Thyroid gland (tissue), 4 donors: ENCODE measurements around the gene ITGB2.

Experiments used
- CTCF ChIP-seq, 6 experiments: fragments of 200-600 bp in 3 of 6; fragments of 450-650 bp in 3 of 6; sonication (generic) in 3 of 6; IDR thresholded peaks; one replicate each; pipeline ENCODE4 v1.5.1; 2016 to 2019; ENCODE audit warnings: antibody characterized with exemption in 6 of 6, mild to moderate bottlenecking in 2 of 6, inconsistent platforms in 1 of 6, moderate library complexity in 1 of 6
- POLR2A ChIP-seq, 2 donors: fragments of 450-650 bp; IDR thresholded peaks; one replicate each; pipeline ENCODE4 v1.6.1; 2017; ENCODE audit warnings: antibody characterized with exemption in 2 of 2, mild to moderate bottlenecking in 2 of 2, moderate library complexity in 1 of 2

- TF ChIP-seq POLR2A (IDR thresholded peaks at IDR 0.05) (no peak), CTCF (IDR thresholded peaks at IDR 0.05) (no peak)
Measured at GRCh38 chr21:44969931-44970755, 49.4 kb upstream of the ITGB2 start.
